Occipital lobe (tissue), 2 donors: ENCODE data around the gene PDPN. TPM values are rescaled to one million over a fixed set of nuclear protein-coding genes. Genes with fewer than 3 reads are reported as not detected.
"Not testable (repeated sequence)": the region's sequence is repeated elsewhere in the genome, so short reads cannot be mapped to it uniquely, and the experiment has no call there.

Source experiments
- DNase-seq: peaks from one replicate; lab custom pipeline; 2025; lab: John Stamatoyannopoulos, UW
- total RNA-seq: library from RNA; depleted of rRNA; stranded (reverse); fragments of >200 nt; gene quantifications from one replicate; pipeline ENCODE4 v1.2.3, GENCODE V29; 2014

PDPN gene
- 5.9 TPM for total RNA-seq

GRCh38 chr1:13583595-13583965, at the start of gene PDPN:
Gene PDPN (plus strand): TSS chr1:13583832. CDS start chr1:13584034, 202 bp downstream.
- DNase-seq: no peak

DNA sequence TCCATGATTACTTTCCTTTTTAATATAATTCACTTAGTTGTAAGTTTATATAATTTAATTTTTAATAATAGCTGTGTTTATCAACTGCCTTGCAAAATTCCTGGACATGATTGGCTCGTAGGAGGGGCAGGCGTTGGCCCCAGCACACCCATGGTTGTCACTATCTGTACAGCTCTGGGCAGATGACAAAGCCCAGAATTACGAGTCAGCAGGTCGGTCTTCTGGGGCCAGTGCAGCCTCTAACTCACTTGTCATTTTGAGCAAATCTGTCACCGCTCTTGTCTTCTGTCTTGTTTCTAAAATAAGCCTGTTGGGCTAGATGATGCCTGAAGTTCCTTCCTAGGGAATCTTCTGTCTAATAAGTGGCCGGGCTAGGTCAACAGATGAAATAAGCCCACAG, 48.4 kb upstream of the PDPN start:
- DNase-seq: no peak

GRCh38 chr1:13536571-13536970, 47.1 kb upstream of the PDPN start:
- DNase-seq: no peak

DNA sequence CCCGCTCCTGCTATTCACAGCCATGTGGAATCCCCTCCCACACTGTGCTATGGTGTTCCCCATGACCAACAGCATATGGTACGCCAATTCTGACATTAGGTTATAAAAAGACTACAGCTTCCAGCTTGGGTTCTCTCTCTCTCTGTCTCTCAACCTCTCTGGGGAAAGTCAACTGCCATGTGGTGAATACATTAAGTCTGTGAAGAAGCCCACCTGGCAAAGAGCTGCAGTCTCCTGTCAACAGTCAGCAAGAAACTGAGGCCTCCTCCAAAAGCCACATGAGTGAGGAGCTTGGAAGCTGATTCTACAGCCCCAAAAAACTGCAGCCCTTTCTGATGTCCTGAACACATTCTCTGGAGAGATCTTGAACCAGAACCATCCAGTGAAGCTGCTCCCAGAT, 44.8 kb upstream of the PDPN start:
- DNase-seq: no peak

GRCh38 chr1:13539683-13540082, 43.9 kb upstream of the PDPN start:
- DNase-seq: no peak

- no peak for DNase-seq
Measured at GRCh38 chr1:13540866-13541265, 42.8 kb upstream of the PDPN start.

- DNase-seq: no peak
Measured at GRCh38 chr1:13541435-13542215, 42.0 kb upstream of the PDPN start.

- peak; percentile 27 for DNase-seq
Measured at GRCh38 chr1:13543451-13544220, 40.0 kb upstream of the PDPN start.

DNA sequence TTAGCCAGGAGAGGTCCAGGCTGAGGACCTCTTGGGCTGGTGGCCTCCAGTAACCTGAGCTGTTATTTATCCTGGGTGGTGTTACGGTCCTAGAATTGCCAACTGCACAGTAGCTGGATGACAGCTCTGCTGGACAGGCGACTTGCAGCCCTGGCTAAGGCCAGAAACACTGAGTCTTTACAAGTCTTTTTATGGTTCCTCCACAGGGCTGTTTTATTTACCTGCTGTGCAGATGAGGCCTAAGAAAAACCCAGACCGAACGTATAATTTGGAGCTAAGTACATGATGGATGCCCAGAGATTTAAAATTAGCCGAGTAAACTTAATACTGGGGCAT, 39.4 kb upstream of the PDPN start:
- DNase-seq: no peak

GRCh38 chr1:13546791-13547190, 36.8 kb upstream of the PDPN start:
- DNase-seq: no peak

DNA sequence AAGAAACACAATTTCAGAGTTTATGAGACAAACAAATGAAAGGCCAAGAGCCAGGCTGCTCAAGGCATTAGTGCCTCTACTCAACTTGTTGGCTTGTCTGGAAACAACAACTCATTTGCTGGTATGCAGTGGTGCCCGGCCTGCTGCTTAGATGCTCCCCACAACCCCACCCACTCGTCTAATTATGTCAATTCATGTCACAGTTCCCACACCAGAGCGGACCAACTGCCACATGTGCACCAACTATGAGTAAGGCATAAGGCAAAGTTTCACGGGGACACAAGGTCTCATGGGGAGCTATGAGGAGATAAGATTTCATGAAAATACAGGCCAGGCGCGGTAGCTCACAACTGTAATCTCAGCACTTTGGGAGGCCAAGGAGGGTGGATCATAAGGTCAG, 35.4 kb upstream of the PDPN start:
- no peak for DNase-seq

DNA sequence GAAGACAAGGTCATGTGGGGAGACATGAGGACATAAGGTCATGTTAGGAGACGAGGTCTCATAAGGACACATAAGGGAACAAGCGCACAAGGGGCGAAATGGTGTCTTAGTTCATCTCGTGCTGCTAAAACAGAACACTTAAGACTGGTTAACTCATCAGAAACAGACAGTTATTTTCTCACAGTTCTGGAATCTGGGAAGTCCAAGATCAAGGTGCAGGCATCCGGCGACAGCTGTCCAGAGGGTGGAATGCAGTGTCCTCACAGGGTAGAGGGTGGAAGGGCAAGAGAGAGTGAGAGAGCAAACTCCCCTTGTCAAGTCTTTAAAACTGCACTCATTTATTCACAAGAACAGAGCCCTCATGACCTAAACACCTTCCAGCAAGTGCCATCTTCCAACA, 34.6 kb upstream of the PDPN start:
- no peak for DNase-seq

GRCh38 chr1:13549521-13549920, 34.1 kb upstream of the PDPN start:
- peak; percentile 37 for DNase-seq

DNA sequence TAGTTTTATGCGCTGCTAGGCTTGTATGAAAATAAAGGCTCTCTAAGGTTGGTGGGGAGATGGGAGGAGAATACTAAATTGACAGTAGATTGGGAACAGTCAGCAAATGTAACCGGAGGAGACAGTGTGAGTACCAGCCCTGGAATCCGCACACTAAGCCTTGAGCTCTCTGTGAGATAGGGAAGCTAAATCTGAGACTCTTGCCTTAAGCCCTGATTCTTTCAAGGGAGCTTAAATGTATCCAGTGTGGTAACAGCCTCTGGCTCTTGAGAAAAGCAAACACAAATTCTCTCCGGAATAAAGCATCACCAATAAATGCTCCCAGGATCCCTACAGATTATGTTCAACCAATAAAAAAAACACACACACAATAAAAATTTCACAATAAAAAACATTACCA, 33.0 kb upstream of the PDPN start:
- no peak for DNase-seq

DNA sequence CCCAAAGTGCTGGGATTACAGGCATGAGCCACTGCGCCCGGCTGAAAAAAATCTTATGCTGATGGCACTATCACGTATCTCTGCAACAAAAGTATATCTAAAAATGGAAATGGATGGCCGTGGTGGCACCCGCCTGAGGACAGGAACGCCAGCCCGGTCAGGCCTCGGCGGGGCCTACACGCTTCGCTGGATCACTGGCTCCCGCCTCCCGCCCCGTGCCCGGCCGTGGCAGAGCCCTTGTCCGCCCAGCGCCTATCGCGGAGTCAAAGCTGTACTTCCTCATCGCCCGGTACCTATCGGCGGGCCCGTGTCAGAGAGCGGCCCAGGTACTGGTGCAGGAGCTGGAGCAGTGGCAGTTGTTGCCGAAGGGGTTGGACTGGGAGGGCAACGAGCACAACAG, 28.8 kb upstream of the PDPN start:
- DNase-seq: no peak

DNA sequence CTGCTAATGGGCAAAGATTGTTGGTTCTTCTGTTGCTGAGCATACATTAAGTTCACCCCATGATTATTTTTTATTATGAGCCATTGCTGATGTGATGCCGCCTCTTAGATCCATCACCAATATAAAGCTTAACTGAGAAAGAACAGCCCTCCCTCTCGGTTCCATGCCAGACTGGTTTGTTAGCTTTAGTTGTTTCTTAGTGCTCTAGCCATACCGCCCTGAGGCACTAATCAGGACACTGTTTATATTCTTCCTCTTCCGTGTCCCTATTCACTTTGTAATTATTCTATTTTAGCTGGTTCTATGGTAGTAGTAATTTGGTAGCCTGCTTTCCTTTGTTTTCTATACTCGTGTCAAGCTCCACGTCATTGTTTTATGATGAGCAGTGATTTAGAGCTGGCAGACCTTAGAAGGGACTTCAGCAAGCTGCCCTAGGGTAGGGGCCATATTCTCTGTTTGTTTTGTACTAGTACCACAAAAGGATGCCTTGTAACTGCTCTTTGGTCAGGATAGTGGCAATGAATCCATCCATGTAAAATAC, 27.3 kb upstream of the PDPN start:
- DNase-seq: no peak

GRCh38 chr1:13560541-13560940, 23.1 kb upstream of the PDPN start:
- DNase-seq: no peak

DNA sequence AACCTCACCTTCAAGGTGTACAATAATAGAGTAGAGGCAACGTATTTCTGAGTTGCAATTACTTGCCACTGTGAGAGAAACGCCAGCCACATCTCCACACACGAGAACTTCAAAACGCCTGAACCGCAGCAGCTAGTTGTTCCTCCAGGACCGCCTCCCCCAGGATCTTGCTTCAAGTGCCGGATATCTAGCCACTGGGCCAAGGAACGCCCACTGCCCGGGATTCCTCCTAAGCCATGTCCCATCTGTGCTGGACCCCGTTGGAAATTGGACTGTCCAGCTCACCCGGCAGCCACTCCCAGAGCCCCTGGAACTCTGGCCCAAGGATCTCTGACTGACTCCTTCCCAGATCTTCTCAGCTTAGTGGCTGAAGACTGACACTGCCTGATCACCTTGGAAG, 20.7 kb upstream of the PDPN start:
- DNase-seq: not testable (repeated sequence)

DNA sequence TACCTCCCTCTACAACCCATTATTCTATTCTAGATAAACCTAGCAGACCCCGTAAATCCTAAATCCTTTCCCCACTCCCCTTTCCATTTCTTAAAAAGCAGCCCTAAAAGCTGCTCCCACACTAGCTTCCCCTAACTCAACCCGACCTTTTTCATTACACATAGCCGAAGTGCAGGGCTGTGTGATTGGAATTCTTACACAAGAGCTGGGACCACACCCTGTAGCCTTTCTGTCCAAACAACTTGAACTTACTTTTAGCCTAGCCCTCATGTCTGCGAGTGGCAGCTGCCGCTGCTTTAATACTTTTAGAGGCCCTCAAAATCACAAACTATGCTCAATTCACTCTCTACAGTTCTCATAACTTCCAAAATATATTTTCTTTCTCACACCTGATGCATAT, 19.6 kb upstream of the PDPN start:
- DNase-seq: no peak

- not testable (repeated sequence) for DNase-seq
Measured at GRCh38 chr1:13570435-13570834, 13.2 kb upstream of the PDPN start.

- DNase-seq: no peak
Measured at GRCh38 chr1:13570924-13571323, 12.7 kb upstream of the PDPN start.

DNA sequence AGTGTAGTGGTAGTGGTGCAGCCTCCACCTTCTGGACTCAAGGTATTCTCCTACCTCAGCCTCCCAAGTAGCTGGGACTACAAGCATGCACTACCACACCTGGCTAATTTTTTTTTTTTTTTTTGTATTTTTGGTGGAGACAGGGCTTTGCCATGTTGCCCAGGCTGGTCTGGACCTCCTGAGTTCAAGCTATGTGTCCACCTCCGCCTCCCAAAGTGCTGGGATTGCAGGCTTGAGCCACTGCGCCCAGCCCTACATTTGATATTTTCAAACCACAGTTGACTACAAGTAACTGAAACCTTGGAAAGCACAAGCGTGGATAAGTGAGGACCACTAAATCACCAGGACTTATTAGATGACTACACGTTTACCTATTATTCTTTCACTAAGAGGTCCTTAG, 10.0 kb upstream of the PDPN start:
- DNase-seq: no peak

- DNase-seq: no peak
Measured at GRCh38 chr1:13576926-13577325, 6.7 kb upstream of the PDPN start.
